Loucy (cell line): ENCODE measurements around the gene CD44.

Experiments
- CTCF ChIP-seq: fragments of 200-600 bp; sonication (generic); conservative IDR thresholded peaks from 2 replicates; pipeline ENCODE4 v1.5.1; 2014; ENCODE audit warnings: mild to moderate bottlenecking, antibody characterized with exemption, low read length
- EZH2phosphoT487 ChIP-seq: fragments of 200-600 bp; IDR thresholded peaks from 2 replicates; pipeline ENCODE4 v1.6.1; 2018; ENCODE audit warnings: antibody characterized with exemption, mild to moderate bottlenecking, moderate library complexity, borderline replicate concordance

DNA sequence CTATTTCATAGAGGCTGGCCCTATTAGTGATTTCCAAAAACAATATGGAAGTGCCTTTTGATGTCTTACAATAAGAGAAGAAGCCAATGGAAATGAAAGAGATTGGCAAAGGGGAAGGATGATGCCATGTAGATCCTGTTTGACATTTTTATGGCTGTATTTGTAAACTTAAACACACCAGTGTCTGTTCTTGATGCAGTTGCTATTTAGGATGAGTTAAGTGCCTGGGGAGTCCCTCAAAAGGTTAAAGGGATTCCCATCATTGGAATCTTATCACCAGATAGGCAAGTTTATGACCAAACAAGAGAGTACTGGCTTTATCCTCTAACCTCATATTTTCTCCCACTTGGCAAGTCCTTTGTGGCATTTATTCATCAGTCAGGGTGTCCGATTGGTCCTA, 91.4 kb downstream of the CD44 start:
- no peak for TF ChIP-seq CTCF
- TF ChIP-seq EZH2phosphoT487, result no peak
